EH (cell line): ENCODE results near the gene SELENON.

ENCODE experiments used
- DNase-seq: peaks from one replicate; pipeline ENCODE4 v3.0.0-alpha.2; 2015; ENCODE audit warnings: low read depth

SELENON gene

GRCh38 chr1:25793585-25794170, 6.3 kb upstream of the SELENON start:
- DNase-seq, result peak; percentile 18

- DNase-seq, result peak; percentile 68
Measured at GRCh38 chr1:25794325-25794724, 5.7 kb upstream of the SELENON start.

- peak; percentile 90 for DNase-seq
Measured at GRCh38 chr1:25795211-25795610, 4.8 kb upstream of the SELENON start.

GRCh38 chr1:25795946-25796810, 3.8 kb upstream of the SELENON start:
- no peak for DNase-seq

- peak; percentile 78 for DNase-seq
Measured at GRCh38 chr1:25796811-25797458, 3.1 kb upstream of the SELENON start.

- DNase-seq, result peak; percentile 38
Measured at GRCh38 chr1:25797939-25798338, 2.1 kb upstream of the SELENON start.

- DNase-seq, result no peak
Measured at GRCh38 chr1:25798666-25799351, 1.2 kb upstream of the SELENON start.

- no peak for DNase-seq
Measured at GRCh38 chr1:25799352-25799934, 550 bp upstream of the SELENON start.

- DNase-seq, result peak; percentile 32
Measured at GRCh38 chr1:25800703-25801377, 847 bp downstream of the SELENON start.

GRCh38 chr1:25802915-25803314, 2.9 kb downstream of the SELENON start:
- DNase-seq, result no peak

GRCh38 chr1:25803368-25803767, 3.4 kb downstream of the SELENON start:
- DNase-seq, result no peak

GRCh38 chr1:25804244-25804963, 4.4 kb downstream of the SELENON start:
- DNase-seq, result no peak

- no peak for DNase-seq
Measured at GRCh38 chr1:25804964-25805862, 5.2 kb downstream of the SELENON start.

- peak; percentile 49 for DNase-seq
Measured at GRCh38 chr1:25805863-25806225, 5.9 kb downstream of the SELENON start.

GRCh38 chr1:25806418-25806817, 6.4 kb downstream of the SELENON start:
- DNase-seq, result peak; percentile 46

GRCh38 chr1:25807480-25808390, 7.7 kb downstream of the SELENON start:
- no peak for DNase-seq

- no peak for DNase-seq
Measured at GRCh38 chr1:25808481-25809244, 8.7 kb downstream of the SELENON start.
